ENCODE data around the gene ZNF446. TPM values are rescaled to one million over a fixed set of nuclear protein-coding genes. Genes with fewer than 3 reads are reported as not detected.
A peak's percentile ranks its signal among the peaks of the same experiment; 100 is the strongest.

ZNF446 gene
- polyA plus RNA-seq, 1 donor from 2014 or later, result 6.7 TPM

GRCh38 chr19:58519087-58519354 lies 42.9 kb downstream of the ZNF446 start:
- H3K9me3 Mint-ChIP-seq, result peaks cover 0 to 2% (median 0%) of the 10 kb centered on the region in 3 donors
- peak overlapping the region; percentile 97 to 98 (median 97) for H3K27ac Mint-ChIP-seq
- peaks cover 2% of the 10 kb centered on the region for H3K27me3 Mint-ChIP-seq
- H3K4me3 Mint-ChIP-seq, result peak overlapping the region; percentile 95 to 99 (median 98)
- peaks cover 4% of the 10 kb centered on the region for H3K36me3 Mint-ChIP-seq
- H3K4me1 Mint-ChIP-seq, result peaks cover 22 to 28% (median 23%) of the 10 kb centered on the region in 3 donors

DNA sequence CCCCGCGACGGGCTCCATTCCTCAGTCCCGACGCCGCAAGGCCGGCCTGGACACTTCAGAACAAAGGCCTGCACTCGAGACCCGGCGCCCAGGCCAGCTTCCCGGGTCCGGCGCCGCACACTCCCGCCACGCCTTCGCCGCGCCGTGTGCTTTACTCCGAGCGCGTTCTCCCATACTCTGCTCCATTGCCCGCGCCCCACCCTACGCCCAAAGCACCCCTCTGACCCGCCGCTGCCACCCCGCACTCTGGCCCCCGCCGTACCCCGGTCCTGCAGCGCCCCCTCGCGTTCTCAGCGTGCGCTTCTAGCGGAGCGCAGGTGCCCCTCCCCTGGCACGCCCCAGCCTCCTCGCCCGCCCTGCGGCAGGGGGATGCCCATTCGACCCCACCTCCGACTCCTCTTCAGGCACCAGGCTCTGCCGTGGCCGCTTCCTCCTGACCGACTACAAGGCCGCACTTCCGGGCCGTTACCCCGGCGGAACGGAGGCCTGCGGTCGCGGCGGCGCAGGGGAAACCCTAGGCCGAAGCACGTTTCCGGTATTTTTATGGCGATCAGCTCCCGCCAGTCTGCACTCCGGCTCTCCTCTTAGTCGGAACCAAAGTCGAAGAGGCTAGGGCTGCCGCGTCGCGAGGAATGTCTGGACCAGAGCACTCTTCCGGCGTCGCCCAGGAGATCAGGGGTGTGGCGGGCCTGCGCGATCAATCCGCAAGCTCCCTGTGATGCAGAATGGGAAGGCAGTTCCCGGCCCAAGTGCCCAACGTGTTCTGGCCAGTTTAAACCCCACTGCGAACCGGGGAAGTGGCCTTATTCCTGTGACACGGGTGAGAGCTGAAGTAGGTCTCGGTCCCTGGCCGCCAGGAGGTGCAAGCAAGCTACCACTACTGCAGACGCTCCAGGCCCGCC lies 43.5 kb downstream of the ZNF446 start, which contains the start of gene ZBTB45:
Gene ZBTB45 (minus strand): TSS at position 456 of the 902 bp plus-strand sequence. CDS start 2,137 bp downstream, outside the sequence.
- peaks cover 20 to 26% (median 23%) of the 10 kb centered on the region in 3 donors for H3K4me1 Mint-ChIP-seq
- peaks cover 0 to 2% (median 0%) of the 10 kb centered on the region in 3 donors for H3K9me3 Mint-ChIP-seq
- H3K36me3 Mint-ChIP-seq, result peaks cover 3% of the 10 kb centered on the region
- H3K27me3 Mint-ChIP-seq, result peaks cover 2% of the 10 kb centered on the region
- H3K4me3 Mint-ChIP-seq, result peak within 1 kb of the TSS; percentile 95 to 99 (median 98)
- peak within 1 kb of the TSS; percentile 97 to 98 (median 97) for H3K27ac Mint-ChIP-seq

- Mint-ChIP-seq H3K27me3 (peaks cover 2% of the 10 kb centered on the region), H3K9me3 (peaks cover 0 to 2% (median 0%) of the 10 kb centered on the region in 3 donors), H3K27ac (peak overlapping the region; percentile 97 to 98 (median 97)), H3K4me3 (peak overlapping the region; percentile 95 to 99 (median 98)), H3K36me3 (no peaks in the 10 kb centered on the region), H3K4me1 (peaks cover 20 to 23% (median 22%) of the 10 kb centered on the region in 3 donors)
Measured at GRCh38 chr19:58520257-58520599, 44.1 kb downstream of the ZNF446 start.

DNA sequence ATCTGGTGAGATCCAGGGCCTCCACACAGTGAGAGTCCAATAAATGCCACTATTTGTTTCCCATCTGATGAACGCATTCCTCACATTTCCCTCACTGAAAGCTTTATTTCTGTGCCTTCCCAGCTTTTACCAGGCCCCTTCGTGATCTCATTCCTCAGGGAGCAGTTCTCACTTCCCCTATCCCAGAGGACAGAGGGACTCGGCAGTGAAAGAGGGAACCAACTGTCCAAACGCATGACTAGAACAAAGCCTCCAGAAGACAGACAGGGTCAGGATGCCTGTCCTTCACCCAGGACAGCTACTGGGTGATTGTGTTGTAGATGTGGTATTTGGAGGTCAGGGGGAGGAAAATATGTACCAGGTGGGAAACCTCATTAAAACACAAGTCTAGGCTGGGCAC lies 45.5 kb downstream of the ZNF446 start:
- peak overlapping the region in 3 of 4 donors; percentile 39 to 69 (median 52) for H3K4me3 Mint-ChIP-seq

GRCh38 chr19:58522709-58523108 lies 46.6 kb downstream of the ZNF446 start:
- H3K27ac Mint-ChIP-seq, result peak overlapping the region in 2 of 3 donors; percentile 50 to 77
- peak overlapping the region in 1 of 4 donors; percentile 68 for H3K4me3 Mint-ChIP-seq
- H3K36me3 Mint-ChIP-seq, result peaks cover 2% of the 10 kb centered on the region
- H3K9me3 Mint-ChIP-seq, result peaks cover 0 to 2% (median 0%) of the 10 kb centered on the region in 3 donors
- H3K27me3 Mint-ChIP-seq, result peaks cover 2% of the 10 kb centered on the region
- H3K4me1 Mint-ChIP-seq, result peaks cover 17 to 20% (median 17%) of the 10 kb centered on the region in 3 donors

More for the DNA sequence above, 45.5 kb downstream of the ZNF446 start:
- peaks cover 0 to 2% (median 0%) of the 10 kb centered on the region in 3 donors for H3K9me3 Mint-ChIP-seq
- peaks cover 2% of the 10 kb centered on the region for H3K27me3 Mint-ChIP-seq
- peaks cover 17 to 20% (median 17%) of the 10 kb centered on the region in 3 donors for H3K4me1 Mint-ChIP-seq
- H3K27ac Mint-ChIP-seq, result peak overlapping the region in 1 of 3 donors; percentile 57
- no peaks in the 10 kb centered on the region for H3K36me3 Mint-ChIP-seq

DNA sequence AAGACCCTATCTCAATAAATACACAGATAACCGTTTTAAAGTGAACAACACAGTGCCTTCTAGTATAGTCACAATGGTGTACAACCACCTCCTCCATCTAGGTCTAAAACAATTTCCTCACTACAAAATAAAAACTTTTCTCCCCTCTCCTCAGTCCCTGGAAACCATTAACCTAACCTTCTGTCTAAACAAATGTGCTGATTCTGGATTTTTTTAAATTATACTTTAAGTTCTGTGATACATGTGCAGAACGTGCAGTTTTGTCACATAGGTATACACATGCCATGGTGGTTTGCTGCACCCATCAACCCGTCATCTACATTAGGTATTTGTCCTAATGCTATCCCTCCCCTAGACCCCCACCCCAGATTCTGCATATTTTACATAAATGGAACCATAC lies 53.3 kb downstream of the ZNF446 start:
- Mint-ChIP-seq H3K4me3 (no peak overlapping the region), H3K27me3 (peaks cover 5% of the 10 kb centered on the region), H3K27ac (no peak overlapping the region), H3K36me3 (peaks cover 2% of the 10 kb centered on the region), H3K4me1 (peaks cover 9 to 17% (median 10%) of the 10 kb centered on the region in 3 donors), H3K9me3 (no peaks in the 10 kb centered on the region)

Other genes starting within 250 kb of the ZNF446 start
- 32.4 TPM for gene ZNF544, start 247.4 kb upstream of the ZNF446 start, polyA plus RNA-seq
- gene ZNF8, start 197.4 kb upstream of the ZNF446 start, polyA plus RNA-seq, result 0.98 TPM
- gene ERVK3-1, start 171.0 kb upstream of the ZNF446 start, polyA plus RNA-seq, result 76.1 TPM
- gene ZSCAN22, start 149.4 kb upstream of the ZNF446 start, polyA plus RNA-seq, result 2.9 TPM
- gene A1BG, start 122.9 kb upstream of the ZNF446 start, polyA plus RNA-seq, result 70.2 TPM
- 2.1 TPM for gene ZNF497, start 113.6 kb upstream of the ZNF446 start, polyA plus RNA-seq
- 8.0 TPM for gene ZNF837, start 95.3 kb upstream of the ZNF446 start, polyA plus RNA-seq
- 1,545 TPM for gene RPS5, start 89.1 kb upstream of the ZNF446 start, polyA plus RNA-seq
- gene RNF225, start 80.7 kb upstream of the ZNF446 start, polyA plus RNA-seq, result not detected
- gene ZNF584, start 67.7 kb upstream of the ZNF446 start, polyA plus RNA-seq, result 3.5 TPM
- gene ZNF132, start 36.2 kb upstream of the ZNF446 start, polyA plus RNA-seq, result 0.53 TPM
- gene ZNF324B, start 24.7 kb upstream of the ZNF446 start, polyA plus RNA-seq, result 1.6 TPM
- 12.4 TPM for gene ZNF324, start 9.3 kb upstream of the ZNF446 start, polyA plus RNA-seq
- gene SLC27A5, start 35.6 kb downstream of the ZNF446 start, polyA plus RNA-seq, result 10.3 TPM
- gene ZBTB45, start 43.5 kb downstream of the ZNF446 start, polyA plus RNA-seq, result 7.6 TPM
- gene TRIM28, start 67.7 kb downstream of the ZNF446 start, polyA plus RNA-seq, result 38.9 TPM
- 160 TPM for gene CHMP2A, start 78.8 kb downstream of the ZNF446 start, polyA plus RNA-seq
- 10.0 TPM for gene UBE2M, start 82.3 kb downstream of the ZNF446 start, polyA plus RNA-seq
- gene MZF1, start 97.0 kb downstream of the ZNF446 start, polyA plus RNA-seq, result 11.5 TPM

Data from IgD-negative memory B cell (primary cell).